Mesenchymal stem cell (in vitro differentiated cells and primary cell): ENCODE measurements around the gene CHCHD5.

Source experiments
- DNase-seq: peaks from one replicate; pipeline ENCODE4 v3.0.0-alpha.2; 2013
- H2AFZ ChIP-seq: one replicate; pipeline ENCODE4 v1.6.1; 2013; ENCODE audit warnings: low read depth, mild to moderate bottlenecking, control low read depth, inconsistent platforms, low read length, moderate library complexity
- H2AK5ac ChIP-seq: 2 replicates; pipeline ENCODE4 v1.6.1; 2013; ENCODE audit warnings: low read length, moderate library complexity, mild to moderate bottlenecking, inconsistent platforms; ENCODE audit not compliant: severe bottlenecking
- H2BK120ac ChIP-seq: one replicate; pipeline ENCODE4 v1.6.1; 2013; ENCODE audit warnings: low read depth, mild to moderate bottlenecking, inconsistent platforms, low read length, moderate library complexity
- H2BK12ac ChIP-seq, 2 experiments: one replicate each; pipeline ENCODE4 v1.6.1; 2013; ENCODE audit warnings: inconsistent platforms in 2 of 2, low read length in 2 of 2, mild to moderate bottlenecking in 2 of 2, moderate library complexity in 2 of 2, control low read depth in 1 of 2
- H2BK15ac ChIP-seq: one replicate; pipeline ENCODE4 v1.6.1; 2013; ENCODE audit warnings: mild to moderate bottlenecking, low read depth, inconsistent platforms; ENCODE audit not compliant: poor library complexity, severe bottlenecking
- H2BK5ac ChIP-seq: 2 replicates; pipeline ENCODE4 v1.6.1; 2013; ENCODE audit warnings: low read depth, mild to moderate bottlenecking, low read length, control low read depth, inconsistent platforms; ENCODE audit not compliant: poor library complexity, severe bottlenecking
- H3K14ac ChIP-seq, 2 experiments: one replicate each; pipeline ENCODE4 v1.6.1; 2013; ENCODE audit warnings: inconsistent platforms in 2 of 2, low read length in 2 of 2, control low read depth in 1 of 2, mild to moderate bottlenecking in 1 of 2, moderate library complexity in 1 of 2
- H3K18ac ChIP-seq, 2 experiments: one replicate each; pipeline ENCODE4 v1.6.1; 2013; ENCODE audit warnings: inconsistent platforms in 2 of 2, low read length in 2 of 2, control low read depth in 1 of 2, low read depth in 1 of 2, mild to moderate bottlenecking in 1 of 2
- H3K23ac ChIP-seq, 2 experiments: one replicate each; pipeline ENCODE4 v1.6.1; 2013; ENCODE audit warnings: inconsistent platforms in 2 of 2, low read length in 2 of 2, mild to moderate bottlenecking in 2 of 2, moderate library complexity in 2 of 2, control low read depth in 1 of 2
- H3K27ac ChIP-seq: 2 replicates; pipeline ENCODE4 v1.5.1; 2013; ENCODE audit warnings: mild to moderate bottlenecking, moderate library complexity, low read length, control low read depth, inconsistent platforms; ENCODE audit not compliant: poor library complexity, severe bottlenecking
- H3K27me3 ChIP-seq, 2 experiments: 2 replicates each; pipeline versions ENCODE4 v1.6.1 to v1.7.0; 2013; ENCODE audit warnings: low read length in 2 of 2, mild to moderate bottlenecking in 2 of 2, moderate library complexity in 2 of 2, control low read depth in 1 of 2, inconsistent platforms in 1 of 2; ENCODE audit not compliant: control insufficient read depth in 1 of 2, insufficient read depth in 1 of 2
- H3K36me3 ChIP-seq, 2 experiments: 2 replicates each; pipeline versions ENCODE4 v1.6.1 to v1.7.0; 2013; ENCODE audit warnings: low read length in 2 of 2, control low read depth in 1 of 2, inconsistent platforms in 1 of 2, low read depth in 1 of 2, mild to moderate bottlenecking in 1 of 2; ENCODE audit not compliant: insufficient read depth in 2 of 2, control insufficient read depth in 1 of 2
- H3K4ac ChIP-seq, 2 experiments: one replicate each; pipeline ENCODE4 v1.6.1; 2013; ENCODE audit warnings: inconsistent platforms in 2 of 2, low read length in 2 of 2, mild to moderate bottlenecking in 2 of 2, moderate library complexity in 2 of 2, control low read depth in 1 of 2, low read depth in 1 of 2
- H3K4me1 ChIP-seq: 2 replicates; pipeline ENCODE4 v1.6.1; 2013; ENCODE audit warnings: low read depth, low read length, control low read depth; ENCODE audit not compliant: control insufficient read depth, insufficient read depth
- H3K4me2 ChIP-seq: 2 replicates; pipeline ENCODE4 v1.6.1; 2013; ENCODE audit warnings: low read length, mild to moderate bottlenecking, inconsistent platforms; ENCODE audit not compliant: poor library complexity, severe bottlenecking
- H3K4me3 ChIP-seq, 2 experiments: 2 replicates each; pipeline versions ENCODE4 v1.5.1 to v1.7.0; 2013; ENCODE audit warnings: low read length in 2 of 2, mild to moderate bottlenecking in 2 of 2, control low read depth in 1 of 2, low read depth in 1 of 2; ENCODE audit not compliant: insufficient read depth in 1 of 2
- H3K79me1 ChIP-seq: replicated peaks from 2 replicates; pipeline ENCODE4 v1.6.1; 2013; ENCODE audit warnings: mild to moderate bottlenecking, control low read depth, low read length, inconsistent platforms; ENCODE audit not compliant: poor library complexity, severe bottlenecking
- H3K9ac ChIP-seq: 2 replicates; pipeline ENCODE4 v1.7.0; 2013; ENCODE audit warnings: mild to moderate bottlenecking, low read length, moderate library complexity
- H3K9me3 ChIP-seq: 2 replicates; pipeline ENCODE4 v1.7.0; 2013; ENCODE audit warnings: mild to moderate bottlenecking, low read length; ENCODE audit not compliant: control insufficient read depth
- H4K8ac ChIP-seq: one replicate; pipeline ENCODE4 v1.6.1; 2013; ENCODE audit warnings: inconsistent platforms, mild to moderate bottlenecking, low read length, moderate library complexity
- H4K91ac ChIP-seq: one replicate; pipeline ENCODE4 v1.6.1; 2013; ENCODE audit warnings: mild to moderate bottlenecking, low read length, inconsistent platforms
- WGBS: methylation state at CpG from one replicate; pipeline ENCODE4 v1.1.7; 2013; ENCODE audit warnings: mixed read lengths; 5-methylcytosine and 5-hydroxymethylcytosine counted together

The CHCHD5 gene

DNA sequence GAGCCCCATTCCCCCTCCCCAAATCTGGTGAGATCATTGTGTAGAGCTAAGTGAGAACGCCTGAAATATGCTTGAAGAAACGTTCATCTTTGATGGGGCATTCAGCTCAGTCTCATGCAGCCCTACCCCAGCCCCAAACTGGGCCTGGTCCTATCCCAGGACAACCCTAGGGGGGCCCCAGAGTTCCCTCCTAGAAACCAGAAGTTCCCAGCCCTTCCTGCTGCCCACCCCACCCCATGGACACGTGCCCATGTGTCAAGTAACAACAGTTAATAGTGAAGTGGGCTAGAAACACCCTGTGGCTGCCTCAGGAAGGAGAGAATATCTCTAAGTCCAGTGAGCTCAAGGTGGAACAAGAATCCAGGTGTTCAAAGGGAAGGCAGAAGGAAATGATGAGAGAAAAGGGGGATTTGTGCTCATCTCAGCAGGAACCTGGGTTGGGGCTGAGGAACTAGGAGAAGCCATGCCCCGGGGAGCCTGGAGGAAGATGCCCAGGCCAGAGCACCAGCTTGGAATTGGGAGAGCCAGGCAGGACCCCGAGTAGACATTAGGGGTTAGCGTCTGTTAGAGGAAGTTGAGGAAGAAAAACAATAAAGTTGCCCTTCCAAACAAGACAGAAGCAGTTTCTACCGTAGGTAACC lies 41.2 kb downstream of the CHCHD5 start:
- H2AK5ac ChIP-seq = no peak overlapping the region
- no peak overlapping the region for H3K14ac ChIP-seq
- peaks cover 23% of the 10 kb centered on the region for H3K4me1 ChIP-seq
- WGBS = 92% methylated on average over 7 of the region's 7 CpGs
- no peaks in the 10 kb centered on the region for H3K36me3 ChIP-seq
- H4K91ac ChIP-seq = no peak overlapping the region
- no peaks in the 10 kb centered on the region for H3K27me3 ChIP-seq
- H3K4me3 ChIP-seq = no peak overlapping the region
- peak overlapping the region; percentile 57 to 75 for H3K4ac ChIP-seq
- no peak for DNase-seq
- H3K23ac ChIP-seq = no peak overlapping the region
- H3K9me3 ChIP-seq = no peaks in the 10 kb centered on the region
- peak overlapping the region; percentile 75 for H3K9ac ChIP-seq
- H4K8ac ChIP-seq = peak overlapping the region; percentile 74
- peaks cover 3% of the 10 kb centered on the region for H3K79me1 ChIP-seq
- peak overlapping the region in 1 of 2 experiments; percentile 14 for H3K18ac ChIP-seq
- no peak overlapping the region for H3K4me2 ChIP-seq
- no peak overlapping the region for H2BK15ac ChIP-seq
- no peak overlapping the region for H2BK5ac ChIP-seq
- no peak overlapping the region for H3K27ac ChIP-seq
- H2AFZ ChIP-seq = no peak overlapping the region
- peak overlapping the region; percentile 18 to 74 for H2BK12ac ChIP-seq
- H2BK120ac ChIP-seq = no peak overlapping the region

DNA sequence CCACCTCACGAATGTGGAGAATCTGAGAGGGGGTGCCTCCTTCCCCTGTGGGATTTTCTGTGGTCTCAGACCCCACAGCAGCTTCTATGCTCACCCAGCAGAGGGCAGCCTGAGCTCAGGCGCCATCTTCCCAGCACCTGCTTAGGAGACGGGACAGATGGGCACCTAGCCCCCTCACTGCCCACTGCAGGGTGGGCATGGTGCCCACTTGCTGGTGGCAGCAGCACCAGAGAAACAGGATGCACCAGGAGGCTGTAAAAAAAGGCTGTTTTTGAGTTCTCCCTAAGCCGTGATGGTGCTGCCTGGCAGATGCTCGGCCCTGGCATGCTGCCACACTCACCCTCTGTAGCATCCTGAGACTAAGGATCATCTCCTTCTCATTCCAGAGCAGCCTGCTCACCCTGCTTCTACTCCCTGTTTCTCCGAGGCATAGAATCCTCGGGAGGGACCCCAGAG lies 42.2 kb downstream of the CHCHD5 start:
- Histone ChIP-seq H3K23ac (no peak overlapping the region), H3K9ac (peak overlapping the region; percentile 75), H3K4me2 (peak overlapping the region; percentile 38), H3K4me1 (peaks cover 28% of the 10 kb centered on the region), H3K4me3 (peak overlapping the region in 1 of 2 experiments; percentile 67), H3K27ac (peak overlapping the region; percentile 98), H3K27me3 (no peaks in the 10 kb centered on the region), H2AK5ac (peak overlapping the region; percentile 71), H2BK15ac (peak overlapping the region; percentile 54), H3K9me3 (no peaks in the 10 kb centered on the region), H2BK12ac (peak overlapping the region; percentile 79 to 99), H3K79me1 (peaks cover 3% of the 10 kb centered on the region), H3K36me3 (no peaks in the 10 kb centered on the region), H4K91ac (peak overlapping the region; percentile 98), H3K18ac (peak overlapping the region; percentile 92 to 98), H2BK5ac (peak overlapping the region; percentile 59), H4K8ac (peak overlapping the region; percentile 88), H3K14ac (peak overlapping the region in 1 of 2 experiments; percentile 51), H2AFZ (no peak overlapping the region), H3K4ac (peak overlapping the region; percentile 69 to 94), H2BK120ac (peak overlapping the region; percentile 89)
- WGBS = 26% methylated on average over 7 of the region's 7 CpGs
- DNase-seq = peak; percentile 78

DNA sequence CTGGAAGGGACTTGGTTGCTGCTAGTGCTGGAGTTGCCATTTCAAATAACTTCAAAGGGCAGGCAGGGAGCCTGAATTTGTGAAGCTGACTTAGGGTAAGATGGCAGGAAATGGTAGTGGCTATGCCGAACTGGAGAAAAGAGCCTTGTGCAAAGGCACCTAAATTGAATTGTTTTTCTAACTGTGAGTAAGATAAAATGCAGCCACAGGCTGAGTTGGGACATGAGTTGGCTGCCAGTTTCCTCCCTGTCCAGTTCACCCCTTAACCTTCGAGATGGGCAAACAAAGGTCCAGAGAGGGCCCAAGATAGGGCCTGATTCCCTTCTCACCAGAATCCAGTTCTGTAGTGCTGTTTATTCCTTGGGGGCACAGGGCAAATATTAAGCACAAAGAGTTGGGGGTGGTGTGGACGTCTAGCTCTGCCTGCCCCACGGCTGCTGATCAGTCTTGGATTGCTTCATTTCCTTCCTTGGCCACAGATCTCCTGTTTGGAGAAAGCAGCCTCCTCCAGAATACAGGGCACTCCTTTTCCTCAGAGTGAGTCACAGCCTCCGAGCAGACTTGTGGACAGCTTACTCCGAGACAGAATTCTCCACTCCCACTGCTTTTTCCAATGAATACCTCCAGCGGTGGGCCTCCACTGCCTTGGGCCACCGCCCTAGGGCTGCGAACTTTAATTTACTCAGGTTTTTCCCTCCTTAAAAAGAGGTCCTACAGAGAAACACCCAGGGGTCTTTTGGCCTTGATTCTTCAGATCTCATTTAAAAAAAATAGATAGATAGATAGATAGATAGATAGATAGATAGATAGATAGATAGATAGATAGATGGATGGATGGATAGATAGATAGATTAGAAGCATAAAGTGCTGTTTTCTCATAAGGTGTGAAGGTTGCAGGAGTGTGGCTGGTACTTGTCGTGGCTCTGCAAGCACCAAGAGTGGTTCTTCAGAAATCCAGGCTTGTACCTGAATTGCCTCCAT lies 42.9 kb downstream of the CHCHD5 start:
- H2BK12ac ChIP-seq = peak overlapping the region; percentile 99 to 100
- no peak overlapping the region for H2AFZ ChIP-seq
- H2BK15ac ChIP-seq = peak overlapping the region; percentile 89
- peak overlapping the region; percentile 75 for H3K9ac ChIP-seq
- peak overlapping the region; percentile 97 to 99 for H3K4ac ChIP-seq
- peak overlapping the region; percentile 92 for H2BK5ac ChIP-seq
- DNase-seq = peak; percentile 97
- H3K14ac ChIP-seq = peak overlapping the region in 1 of 2 experiments; percentile 73
- H3K36me3 ChIP-seq = no peaks in the 10 kb centered on the region
- H4K8ac ChIP-seq = peak overlapping the region; percentile 97
- 8% methylated on average over 10 of the region's 10 CpGs for WGBS
- H3K23ac ChIP-seq = no peak overlapping the region
- H3K4me1 ChIP-seq = peaks cover 34% of the 10 kb centered on the region
- H3K27ac ChIP-seq = peak overlapping the region; percentile 98
- peak overlapping the region; percentile 99 for H4K91ac ChIP-seq
- H3K27me3 ChIP-seq = no peaks in the 10 kb centered on the region
- peak overlapping the region in 1 of 2 experiments; percentile 67 for H3K4me3 ChIP-seq
- peak overlapping the region; percentile 92 to 98 for H3K18ac ChIP-seq
- peak overlapping the region; percentile 90 for H2BK120ac ChIP-seq
- peaks cover 3% of the 10 kb centered on the region for H3K79me1 ChIP-seq
- H3K4me2 ChIP-seq = peak overlapping the region; percentile 38
- no peaks in the 10 kb centered on the region for H3K9me3 ChIP-seq
- peak overlapping the region; percentile 99 for H2AK5ac ChIP-seq

DNA sequence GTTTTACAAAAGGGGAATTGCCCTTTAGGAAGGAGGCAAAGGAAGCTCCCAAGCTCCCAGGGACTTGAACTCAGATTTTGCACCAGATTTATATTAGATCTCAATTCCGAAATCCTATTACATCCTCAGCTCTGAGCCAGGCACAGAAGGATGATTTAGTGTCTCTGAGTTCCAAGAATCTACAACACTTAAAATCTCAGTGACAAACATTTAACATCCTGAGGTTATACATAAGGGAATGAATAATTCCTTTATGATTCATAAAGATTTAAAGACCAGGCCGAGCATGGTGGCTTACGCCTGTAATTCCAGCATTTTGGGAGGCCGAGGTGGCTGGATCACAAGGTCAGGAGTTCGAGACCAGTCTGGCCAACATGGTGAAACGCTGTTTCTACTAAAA lies 44.8 kb downstream of the CHCHD5 start:
- WGBS = 81% methylated on average over 6 of the region's 6 CpGs
- Histone ChIP-seq H2BK12ac (no peak overlapping the region), H3K4me1 (peaks cover 46% of the 10 kb centered on the region)

More for the DNA sequence above, 44.8 kb downstream of the CHCHD5 start:
- H3K36me3 ChIP-seq = no peaks in the 10 kb centered on the region
- peak overlapping the region; percentile 69 for H2BK15ac ChIP-seq
- no peak overlapping the region for H2AFZ ChIP-seq
- H3K27ac ChIP-seq = peak overlapping the region; percentile 30
- H3K23ac ChIP-seq = no peak overlapping the region
- no peak overlapping the region for H4K8ac ChIP-seq
- H2AK5ac ChIP-seq = no peak overlapping the region
- H3K14ac ChIP-seq = no peak overlapping the region
- H3K9me3 ChIP-seq = no peaks in the 10 kb centered on the region
- no peak for DNase-seq
- no peak overlapping the region for H3K4me2 ChIP-seq
- H3K27me3 ChIP-seq = no peaks in the 10 kb centered on the region
- no peak overlapping the region for H3K18ac ChIP-seq
- H4K91ac ChIP-seq = no peak overlapping the region
- H3K79me1 ChIP-seq = peaks cover 3% of the 10 kb centered on the region
- peak overlapping the region; percentile 97 for H2BK120ac ChIP-seq
- H3K4ac ChIP-seq = no peak overlapping the region
- H2BK5ac ChIP-seq = no peak overlapping the region
- H3K4me3 ChIP-seq = no peak overlapping the region
- no peak overlapping the region for H3K9ac ChIP-seq
